SK-N-SH (cell line): ENCODE data around the gene RABGAP1L. TPM values are rescaled to one million over a fixed set of nuclear protein-coding genes. Genes with fewer than 3 reads are reported as not detected.

Experiments used
- CTCF ChIA-PET: fragments of 300-600, 350-600 bp; formaldehyde crosslinking; extraction: SDS; loops from one replicate; lab custom pipeline; 2021; lab: Yijun Ruan, JAX
- POLR2A ChIA-PET: fragments of 350-600 bp; sonication (Branson Sonifier 250); formaldehyde crosslinking; extraction: SDS; loops from one replicate; lab custom pipeline; 2020; ENCODE audit warnings: antibody characterized with exemption, inconsistent platforms; lab: Yijun Ruan, JAX
- DNase-seq: peaks from one replicate; pipeline ENCODE4 v3.0.0; 2012
- H2AFZ ChIP-seq: fragments of 200-600 bp; sonication (generic); 2 replicates; pipeline ENCODE4 v1.8.1; 2016; ENCODE audit warnings: antibody characterized with exemption, mild to moderate bottlenecking, low read depth
- H3F3A ChIP-seq: fragments of 200-600 bp; sonication (generic); replicated peaks from 2 replicates; pipeline ENCODE3; 2016; ENCODE audit warnings: antibody characterized with exemption, mild to moderate bottlenecking; ENCODE audit not compliant: insufficient read depth
- H3K27ac ChIP-seq, 2 experiments: fragments of 200-500 bp in 1 of 2; fragments of 200-600 bp in 1 of 2; sonication (Bioruptor generic) in 1 of 2; sonication (generic), shearing (Covaris generic) in 1 of 2; 2 replicates each; pipeline versions ENCODE4 v1.5.1 to v1.6.1; 2014 to 2016; ENCODE audit warnings: low read depth in 2 of 2, inconsistent platforms in 1 of 2, low read length in 1 of 2, mild to moderate bottlenecking in 1 of 2, mixed read lengths in 1 of 2
- H3K27me3 ChIP-seq: fragments of 200-600 bp; sonication (generic), shearing (Covaris generic); 2 replicates; pipeline ENCODE4 v1.6.1; 2016; ENCODE audit warnings: mixed run types; ENCODE audit not compliant: insufficient read depth
- H3K36me3 ChIP-seq, 2 experiments: fragments of 200-500 bp in 1 of 2; fragments of 200-600 bp in 1 of 2; sonication (Bioruptor generic) in 1 of 2; sonication (generic) in 1 of 2; replicated peaks in 1 of 2; 2 replicates each; pipeline versions ENCODE3 to v1.5.1; 2014 to 2016; ENCODE audit warnings: low read length in 1 of 2, mild to moderate bottlenecking in 1 of 2; ENCODE audit not compliant: insufficient read depth in 2 of 2, control insufficient read depth in 1 of 2
- H3K4me1 ChIP-seq, 2 experiments: fragments of 200-500 bp in 1 of 2; fragments of 200-600 bp in 1 of 2; sonication (Bioruptor generic) in 1 of 2; sonication (generic), shearing (Covaris generic) in 1 of 2; 2 replicates each; pipeline versions ENCODE4 v1.5.1 to v1.6.1; 2014 to 2016; ENCODE audit warnings: low read depth in 1 of 2, low read length in 1 of 2, mixed run types in 1 of 2; ENCODE audit not compliant: insufficient read depth in 2 of 2, control insufficient read depth in 1 of 2
- H3K4me2 ChIP-seq: fragments of 200-600 bp; sonication (generic), shearing (Covaris generic); 2 replicates; pipeline ENCODE4 v1.6.1; 2017; ENCODE audit warnings: mixed run types
- H3K4me3 ChIP-seq, 2 experiments: fragments of 200-500 bp in 1 of 2; fragments of 200-600 bp in 1 of 2; sonication (Bioruptor generic) in 1 of 2; sonication (generic), shearing (Covaris generic) in 1 of 2; 2 replicates each; pipeline versions ENCODE4 v1.5.1 to v1.8.1; 2014 to 2016; ENCODE audit warnings: low read depth in 2 of 2, inconsistent platforms in 1 of 2, low read length in 1 of 2, mild to moderate bottlenecking in 1 of 2, mixed read lengths in 1 of 2, moderate library complexity in 1 of 2
- H3K79me2 ChIP-seq: fragments of 200-600 bp; sonication (generic); 2 replicates; pipeline ENCODE4 v1.8.1; 2017; ENCODE audit warnings: mild to moderate bottlenecking; ENCODE audit not compliant: insufficient read depth
- H3K9ac ChIP-seq: fragments of 200-600 bp; sonication (generic); 2 replicates; pipeline ENCODE4 v1.6.1; 2017; ENCODE audit warnings: mixed run types
- H3K9me2 ChIP-seq: fragments of 200-600 bp; sonication (generic); 2 replicates; pipeline ENCODE4 v1.6.1; 2017; ENCODE audit warnings: mixed run types
- H3K9me3 ChIP-seq: fragments of 200-600 bp; sonication (generic); 2 replicates; pipeline ENCODE4 v1.6.1; 2017; ENCODE audit warnings: mixed run types, mild to moderate bottlenecking, moderate library complexity
- H4K20me1 ChIP-seq: fragments of 200-600 bp; sonication (generic); 2 replicates; pipeline ENCODE4 v1.6.1; 2017; ENCODE audit warnings: mild to moderate bottlenecking, mixed run types; ENCODE audit not compliant: insufficient read depth
- CHD2 ChIP-seq: fragments of 150-350 bp; IDR thresholded peaks from 2 replicates; pipeline ENCODE4 v1.6.1; 2018; ENCODE audit warnings: low read length; ENCODE audit not compliant: partially characterized antibody
- FOXJ3 ChIP-seq: sonication (generic); formaldehyde crosslinking; IDR thresholded peaks from 2 replicates; pipeline ENCODE4 v1.5.1; 2020; ENCODE audit warnings: mild to moderate bottlenecking, missing genetic modification reagents
- GABPA ChIP-seq: IDR thresholded peaks from 2 replicates; pipeline ENCODE4 v1.4.0; 2012; ENCODE audit warnings: low read depth, mild to moderate bottlenecking
- IRF3 ChIP-seq: fragments of 150-350 bp; IDR thresholded peaks from 2 replicates; pipeline ENCODE4 v1.6.1; 2016; ENCODE audit warnings: mild to moderate bottlenecking, low read depth, low read length
- MAX ChIP-seq: IDR thresholded peaks from 2 replicates; pipeline ENCODE4 v1.4.0; 2012; ENCODE audit warnings: low read depth
- MEF2A ChIP-seq: IDR thresholded peaks from 2 replicates; pipeline ENCODE4 v1.4.0; 2012; ENCODE audit warnings: low read depth, borderline replicate concordance
- NFIC ChIP-seq: IDR thresholded peaks from 2 replicates; pipeline ENCODE4 v1.4.0; 2012; ENCODE audit warnings: borderline replicate concordance
- NRF1 ChIP-seq: IDR thresholded peaks from 2 replicates; pipeline ENCODE4 v1.6.1; 2012; ENCODE audit warnings: low read depth, mild to moderate bottlenecking, low read length
- SIN3A ChIP-seq: IDR thresholded peaks from 2 replicates; pipeline ENCODE4 v1.6.1; 2012; ENCODE audit warnings: low read depth, mild to moderate bottlenecking, low read length, moderate library complexity, borderline replicate concordance
- TAF1 ChIP-seq: IDR thresholded peaks from 2 replicates; pipeline ENCODE4 v1.6.1; 2012; ENCODE audit warnings: low read depth, mild to moderate bottlenecking, low read length, moderate library complexity, borderline replicate concordance
- YY1 ChIP-seq: IDR thresholded peaks from 2 replicates; pipeline ENCODE4 v1.4.0; 2012; ENCODE audit warnings: low read depth, mild to moderate bottlenecking
- ZBTB33 ChIP-seq: IDR thresholded peaks from 2 replicates; pipeline ENCODE4 v1.4.0; 2012; ENCODE audit warnings: low read depth, borderline replicate concordance
- WGBS: methylation state at CpG from one replicate; pipeline ENCODE4 v1.1.6; 2017; ENCODE audit warnings: low lambda C conversion rate; 5-methylcytosine and 5-hydroxymethylcytosine counted together
- polyA plus RNA-seq, 3 experiments: library from polyadenylated mRNA; depleted of rRNA; stranded (reverse); fragments of >200 nt; gene quantifications; 2 replicates each; pipeline ENCODE4 v1.2.3, GENCODE V29; 2012

Gene RABGAP1L
- polyA plus RNA-seq, 1 of the 3 experiments (the other 2 are of a cell fraction), result 7.2 TPM

- H3K4me2 ChIP-seq, result no peak overlapping the region
- no peak for TF ChIP-seq SIN3A
- H3K9ac ChIP-seq, result no peak overlapping the region
- H3K9me2 ChIP-seq, result no peaks in the 10 kb centered on the region
- no peaks in the 10 kb centered on the region for H4K20me1 ChIP-seq
- no peaks in the 10 kb centered on the region for H3K4me1 ChIP-seq
- ChIA-PET CTCF (interaction anchor here (0.9 to 1.2 kb wide), 2 partner anchors 28 to 206 kb away, joined by 3 read pairs; no protein-coding TSS in a partner anchor), POLR2A (no interaction called here)
- H3K27ac ChIP-seq, result no peak overlapping the region
- H2AFZ ChIP-seq, result no peak overlapping the region
- H3K36me3 ChIP-seq, result no peaks in the 10 kb centered on the region
- no peaks in the 10 kb centered on the region for H3K27me3 ChIP-seq
- no peaks in the 10 kb centered on the region for H3K9me3 ChIP-seq
- H3K4me3 ChIP-seq, result no peak overlapping the region
- 57% methylated on average over 2 of the region's 2 CpGs for WGBS
- H3K79me2 ChIP-seq, result no peaks in the 10 kb centered on the region
- DNase-seq, result no peak
- no peaks in the 10 kb centered on the region for H3F3A ChIP-seq
Measured at GRCh38 chr1:174469052-174469451, 309.7 kb downstream of the RABGAP1L start.

- H3K9me2 ChIP-seq, result no peaks in the 10 kb centered on the region
- H3K79me2 ChIP-seq, result no peaks in the 10 kb centered on the region
- H3K36me3 ChIP-seq, result no peaks in the 10 kb centered on the region
- H3K27ac ChIP-seq, result no peak overlapping the region
- no peak overlapping the region for H3K9ac ChIP-seq
- H3K27me3 ChIP-seq, result no peaks in the 10 kb centered on the region
- no peaks in the 10 kb centered on the region for H3K4me1 ChIP-seq
- TF ChIP-seq NRF1 (no peak), GABPA (no peak), MAX (no peak), TAF1 (no peak), YY1 (no peak), ZBTB33 (no peak), NFIC (no peak), CHD2 (no peak), MEF2A (no peak), SIN3A (no peak), IRF3 (no peak), FOXJ3 (CRISPR knock-in tag) (no peak)
- no peaks in the 10 kb centered on the region for H4K20me1 ChIP-seq
- no peaks in the 10 kb centered on the region for H3F3A ChIP-seq
- no peaks in the 10 kb centered on the region for H3K9me3 ChIP-seq
- CTCF ChIA-PET, result interaction anchor here (0.7 to 1.2 kb wide), 4 partner anchors 27 to 274 kb away, joined by 3 read pairs; no protein-coding TSS in a partner anchor
- no peak overlapping the region for H2AFZ ChIP-seq
- DNase-seq, result no peak
- POLR2A ChIA-PET, result no interaction called here
- WGBS, result 31% methylated on average over 1 of the region's 1 CpG
- no peak overlapping the region for H3K4me2 ChIP-seq
- no peak overlapping the region for H3K4me3 ChIP-seq
Measured at GRCh38 chr1:174469687-174470086, 310.4 kb downstream of the RABGAP1L start.
